Glutamatergic neuron (in vitro differentiated cells): ENCODE data around the gene NEMP1. TPM values are rescaled to one million over a fixed set of nuclear protein-coding genes. Genes with fewer than 3 reads are reported as not detected.

Source experiments
- DNase-seq: peaks from one replicate; pipeline ENCODE4 v3.0.0; 2022
- H3K27ac Mint-ChIP-seq: one replicate; pipeline ENCODE4 v1.8.0; 2020; ENCODE audit warnings: mild to moderate bottlenecking, mixed read lengths, inconsistent platforms; ENCODE audit not compliant: unreplicated experiment
- H3K27me3 Mint-ChIP-seq: one replicate; pipeline ENCODE4 v1.8.0; 2020; ENCODE audit warnings: mild to moderate bottlenecking, moderate library complexity, mixed read lengths, inconsistent platforms; ENCODE audit not compliant: unreplicated experiment
- H3K36me3 Mint-ChIP-seq: one replicate; pipeline ENCODE4 v1.8.0; 2020; ENCODE audit warnings: mild to moderate bottlenecking, mixed read lengths, inconsistent platforms; ENCODE audit not compliant: unreplicated experiment
- H3K4me1 Mint-ChIP-seq: one replicate; pipeline ENCODE4 v1.8.0; 2020; ENCODE audit warnings: mild to moderate bottlenecking, low read depth, mixed read lengths, inconsistent platforms; ENCODE audit not compliant: unreplicated experiment
- H3K4me3 Mint-ChIP-seq: one replicate; pipeline ENCODE4 v1.8.0; 2020; ENCODE audit warnings: mild to moderate bottlenecking, mixed read lengths, inconsistent platforms; ENCODE audit not compliant: unreplicated experiment
- H3K9me3 Mint-ChIP-seq: one replicate; pipeline ENCODE4 v1.8.0; 2020; ENCODE audit warnings: mild to moderate bottlenecking, moderate library complexity, mixed read lengths, inconsistent platforms; ENCODE audit not compliant: unreplicated experiment
- CTCF ChIP-seq: fragments of 200-600 bp; sonication (generic); IDR thresholded peaks from one replicate; pipeline ENCODE4 v1.5.0; 2021; ENCODE audit not compliant: partially characterized antibody, unreplicated experiment
- total RNA-seq: library from RNA; stranded (reverse); fragmentation: NEBNext Ultra II Directional; extraction: Animal tissue kit (Norgen Biotek cat#: 25700); gene quantifications from one replicate; pipeline ENCODE4 v1.2.1, GENCODE V29; 2021; ENCODE audit not compliant: unreplicated experiment

Gene NEMP1
- total RNA-seq, 1 donor from 2014 or later = 11.5 TPM

- Mint-ChIP-seq H3K27ac (no peak overlapping the region), H3K36me3 (no peaks in the 10 kb centered on the region), H3K27me3 (no peaks in the 10 kb centered on the region), H3K4me1 (no peaks in the 10 kb centered on the region), H3K9me3 (no peaks in the 10 kb centered on the region), H3K4me3 (no peak overlapping the region)
- DNase-seq = no peak
- TF ChIP-seq CTCF = no peak
These were observed 29.5 kb downstream of the NEMP1 start for GRCh38 chr12:57049119-57049446.

DNA sequence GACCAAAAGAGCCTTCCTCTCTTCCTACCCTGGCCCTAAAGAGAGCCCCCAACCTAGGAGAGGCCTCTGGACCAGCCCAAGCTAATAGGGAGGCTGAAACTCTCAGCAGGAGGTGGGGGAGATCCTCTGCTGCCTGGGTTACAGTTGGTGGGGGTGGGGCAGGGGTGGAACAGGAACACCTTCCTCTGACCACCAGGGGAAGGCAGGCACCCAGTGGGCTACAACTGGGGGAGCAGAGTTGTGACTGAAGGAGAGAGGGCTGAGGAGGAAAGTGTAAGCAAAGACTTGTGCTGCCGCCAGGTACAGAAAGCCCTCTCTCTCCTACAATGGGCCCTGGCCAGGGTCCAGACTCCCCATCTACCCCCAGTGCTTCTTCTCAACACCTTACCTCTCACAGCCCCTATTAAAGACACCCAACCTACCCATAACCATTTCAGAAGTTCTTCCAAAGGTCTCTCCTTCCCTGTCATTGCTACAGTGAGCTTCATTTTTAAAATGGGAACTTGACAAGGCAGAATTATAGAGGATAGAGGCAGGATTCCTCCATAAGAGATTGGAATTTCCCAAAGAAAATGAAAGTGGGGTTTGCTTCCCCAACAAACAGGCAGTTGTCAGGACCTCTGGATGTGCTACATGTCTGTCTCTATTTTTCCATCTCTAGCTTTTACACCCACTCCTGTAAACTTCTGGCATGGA, 30.0 kb downstream of the NEMP1 start:
- Mint-ChIP-seq H3K27me3 (no peaks in the 10 kb centered on the region), H3K27ac (no peak overlapping the region), H3K36me3 (no peaks in the 10 kb centered on the region), H3K4me1 (no peaks in the 10 kb centered on the region), H3K9me3 (no peaks in the 10 kb centered on the region), H3K4me3 (no peak overlapping the region)
- DNase-seq = no peak
- TF ChIP-seq CTCF = no peak

DNA sequence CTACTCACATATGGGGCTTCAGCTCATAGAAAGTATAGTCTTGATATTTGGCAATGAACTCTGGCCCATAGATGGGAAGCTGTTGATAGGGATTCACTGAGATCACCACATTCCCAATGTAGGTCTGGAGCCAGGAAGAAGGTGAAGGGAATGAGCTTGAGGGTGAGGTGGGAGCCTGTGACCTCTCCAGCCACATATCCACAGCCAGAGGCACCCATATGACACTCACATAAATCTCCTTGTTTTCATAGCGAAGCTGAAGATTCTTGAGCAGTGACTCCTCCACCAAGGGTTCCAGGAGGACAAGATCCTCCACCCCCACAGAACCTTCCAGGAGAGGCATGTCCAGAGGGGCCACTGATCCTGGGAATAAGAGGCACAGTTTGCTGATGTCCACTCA, 30.6 kb downstream of the NEMP1 start:
- no peaks in the 10 kb centered on the region for H3K27me3 Mint-ChIP-seq
- no peaks in the 10 kb centered on the region for H3K9me3 Mint-ChIP-seq
- H3K36me3 Mint-ChIP-seq = no peaks in the 10 kb centered on the region
- no peak overlapping the region for H3K4me3 Mint-ChIP-seq
- no peaks in the 10 kb centered on the region for H3K4me1 Mint-ChIP-seq
- no peak for DNase-seq
- TF ChIP-seq CTCF = no peak
- H3K27ac Mint-ChIP-seq = no peak overlapping the region

DNA sequence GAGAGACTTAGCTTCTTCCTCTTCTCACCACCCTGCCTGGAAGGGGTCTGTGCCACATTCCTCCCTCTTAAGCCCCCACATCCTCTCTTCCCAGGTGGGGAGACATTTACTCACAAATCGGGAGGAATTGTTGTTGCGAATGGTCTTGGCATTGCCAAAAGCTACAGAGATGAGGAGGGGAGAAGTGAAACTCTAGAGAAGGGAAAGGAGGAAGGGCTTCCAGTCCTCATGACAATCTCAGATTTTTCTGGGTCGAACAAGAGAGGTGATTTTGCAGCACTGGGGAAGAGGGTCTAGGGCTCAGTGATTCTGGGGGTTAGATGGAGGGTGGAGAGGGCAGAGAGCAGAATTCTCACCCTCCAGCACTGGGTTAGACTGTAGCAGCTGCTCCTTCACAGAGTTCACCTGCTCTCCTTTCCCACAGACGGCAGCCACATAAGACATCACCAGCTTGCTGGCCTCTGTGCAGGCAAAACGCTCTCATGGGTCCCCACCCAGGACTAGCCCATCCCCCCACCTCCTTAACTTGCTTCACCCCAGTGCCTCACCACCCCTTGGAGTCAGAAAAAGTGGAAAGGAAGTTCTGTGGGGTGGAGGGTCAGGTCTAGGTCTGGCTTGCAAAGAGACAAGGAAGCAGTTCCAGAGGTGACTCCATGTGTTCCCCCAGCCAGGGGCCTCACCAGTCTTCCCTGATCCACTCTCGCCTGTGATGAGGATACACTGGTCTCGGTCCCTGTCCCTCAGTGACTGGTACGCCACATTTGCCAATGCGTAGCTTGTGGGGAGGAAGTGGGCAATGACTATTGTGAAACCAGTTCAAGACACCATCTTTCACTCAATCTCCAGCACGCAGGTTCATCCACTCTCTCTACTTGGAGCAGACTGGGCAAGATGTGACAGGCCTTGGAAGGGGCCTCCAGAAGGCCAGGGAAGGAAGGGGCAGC, 31.4 kb downstream of the NEMP1 start:
- Mint-ChIP-seq H3K36me3 (no peaks in the 10 kb centered on the region), H3K27ac (no peak overlapping the region), H3K4me3 (no peak overlapping the region), H3K4me1 (no peaks in the 10 kb centered on the region), H3K27me3 (no peaks in the 10 kb centered on the region), H3K9me3 (no peaks in the 10 kb centered on the region)
- TF ChIP-seq CTCF = no peak
- DNase-seq = no peak

- TF ChIP-seq CTCF = no peak
- no peaks in the 10 kb centered on the region for H3K9me3 Mint-ChIP-seq
- no peaks in the 10 kb centered on the region for H3K4me1 Mint-ChIP-seq
- H3K36me3 Mint-ChIP-seq = no peaks in the 10 kb centered on the region
- H3K27ac Mint-ChIP-seq = no peak overlapping the region
- no peak for DNase-seq
- H3K27me3 Mint-ChIP-seq = no peaks in the 10 kb centered on the region
- H3K4me3 Mint-ChIP-seq = no peak overlapping the region
These were observed 32.4 kb downstream of the NEMP1 start for GRCh38 chr12:57046086-57046791.
